CD4-positive, alpha-beta T cell treated with Interleukin-6 for 4 hours (primary cell): ENCODE data around the gene CAMTA1.

Source experiments
- DNase-seq: peaks from one replicate; pipeline ENCODE4 v3.0.0-alpha.2; 2020; ENCODE audit warnings: mixed read lengths

Gene CAMTA1

GRCh38 chr1:7533006-7533405 is 747.8 kb downstream of the CAMTA1 start:
- DNase-seq, result no peak

- DNase-seq, result no peak
These were observed 749.0 kb downstream of the CAMTA1 start for GRCh38 chr1:7534061-7534825.

GRCh38 chr1:7535016-7535415 is 749.8 kb downstream of the CAMTA1 start:
- DNase-seq, result no peak

- DNase-seq, result no peak
These were observed 751.0 kb downstream of the CAMTA1 start for GRCh38 chr1:7535934-7536878.

- DNase-seq, result no peak
These were observed 751.8 kb downstream of the CAMTA1 start for GRCh38 chr1:7536891-7537591.

GRCh38 chr1:7538033-7538432 is 752.8 kb downstream of the CAMTA1 start:
- no peak for DNase-seq

- no peak for DNase-seq
These were observed 753.9 kb downstream of the CAMTA1 start for GRCh38 chr1:7538849-7539768.

GRCh38 chr1:7539769-7540175 is 754.5 kb downstream of the CAMTA1 start:
- no peak for DNase-seq

GRCh38 chr1:7540816-7541215 is 755.6 kb downstream of the CAMTA1 start:
- no peak for DNase-seq

GRCh38 chr1:7541629-7542028 is 756.4 kb downstream of the CAMTA1 start:
- no peak for DNase-seq

- no peak for DNase-seq
These were observed 758.5 kb downstream of the CAMTA1 start for GRCh38 chr1:7543718-7544090.

- DNase-seq, result no peak
These were observed 764.3 kb downstream of the CAMTA1 start for GRCh38 chr1:7549277-7550161.

GRCh38 chr1:7550261-7550865 is 765.1 kb downstream of the CAMTA1 start:
- no peak for DNase-seq

GRCh38 chr1:7550981-7551380 is 765.7 kb downstream of the CAMTA1 start:
- no peak for DNase-seq

GRCh38 chr1:7551442-7551841 is 766.2 kb downstream of the CAMTA1 start:
- no peak for DNase-seq

- DNase-seq, result no peak
These were observed 767.1 kb downstream of the CAMTA1 start for GRCh38 chr1:7552402-7552801.

- no peak for DNase-seq
These were observed 767.9 kb downstream of the CAMTA1 start for GRCh38 chr1:7553042-7553690.

GRCh38 chr1:7554385-7555235 is 769.4 kb downstream of the CAMTA1 start:
- DNase-seq, result no peak
